Neural cell (in vitro differentiated cells): ENCODE data around the gene DENND5A.

Experiments used
- EP300 ChIP-seq: fragments of 450-650 bp; conservative IDR thresholded peaks from 2 replicates; pipeline ENCODE4 v1.6.1; 2014; ENCODE audit warnings: antibody characterized with exemption, mild to moderate bottlenecking, moderate library complexity; ENCODE audit not compliant: poor library complexity, severe bottlenecking
- POLR2AphosphoS5 ChIP-seq: IDR thresholded peaks from 2 replicates; pipeline ENCODE4 v1.6.1; 2012
- TAF1 ChIP-seq: IDR thresholded peaks from 2 replicates; pipeline ENCODE4 v1.6.1; 2012; ENCODE audit warnings: low read depth
- TF ChIP-seq, protein P1 (sequence below): fragments of 450-650 bp; IDR thresholded peaks from 2 replicates; pipeline ENCODE4 v1.5.1; 2014; ENCODE audit warnings: antibody characterized with exemption, mild to moderate bottlenecking, moderate library complexity; ENCODE audit not compliant: poor library complexity, severe bottlenecking

DNA sequence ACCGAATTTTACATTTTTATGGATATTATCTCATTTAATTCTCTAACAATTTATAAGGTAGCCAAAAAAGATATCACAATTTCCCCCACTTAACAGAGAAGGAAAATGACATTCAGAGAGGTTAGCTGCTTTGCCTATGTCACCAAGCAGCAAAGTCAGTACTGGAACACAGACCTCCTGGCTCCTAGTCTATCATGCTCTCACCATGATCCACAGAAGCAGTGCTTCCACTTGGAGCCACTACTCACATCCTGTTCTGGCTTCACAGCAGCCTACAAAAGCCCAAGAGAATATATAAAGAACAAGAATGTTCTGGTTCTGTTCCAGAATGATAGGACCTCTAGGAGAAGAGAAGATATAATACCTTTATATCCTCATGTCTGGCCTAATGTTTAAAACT lies 114.2 kb downstream of the DENND5A start:
- TF ChIP-seq, protein P1, sequence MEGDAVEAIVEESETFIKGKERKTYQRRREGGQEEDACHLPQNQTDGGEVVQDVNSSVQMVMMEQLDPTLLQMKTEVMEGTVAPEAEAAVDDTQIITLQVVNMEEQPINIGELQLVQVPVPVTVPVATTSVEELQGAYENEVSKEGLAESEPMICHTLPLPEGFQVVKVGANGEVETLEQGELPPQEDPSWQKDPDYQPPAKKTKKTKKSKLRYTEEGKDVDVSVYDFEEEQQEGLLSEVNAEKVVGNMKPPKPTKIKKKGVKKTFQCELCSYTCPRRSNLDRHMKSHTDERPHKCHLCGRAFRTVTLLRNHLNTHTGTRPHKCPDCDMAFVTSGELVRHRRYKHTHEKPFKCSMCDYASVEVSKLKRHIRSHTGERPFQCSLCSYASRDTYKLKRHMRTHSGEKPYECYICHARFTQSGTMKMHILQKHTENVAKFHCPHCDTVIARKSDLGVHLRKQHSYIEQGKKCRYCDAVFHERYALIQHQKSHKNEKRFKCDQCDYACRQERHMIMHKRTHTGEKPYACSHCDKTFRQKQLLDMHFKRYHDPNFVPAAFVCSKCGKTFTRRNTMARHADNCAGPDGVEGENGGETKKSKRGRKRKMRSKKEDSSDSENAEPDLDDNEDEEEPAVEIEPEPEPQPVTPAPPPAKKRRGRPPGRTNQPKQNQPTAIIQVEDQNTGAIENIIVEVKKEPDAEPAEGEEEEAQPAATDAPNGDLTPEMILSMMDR = no peak
- TF ChIP-seq EP300 (no peak), TAF1 (no peak), POLR2AphosphoS5 (no peak)
